Neural progenitor cell (in vitro differentiated cells): ENCODE data around the gene PSMC3.

Experiments
- EZH2 ChIP-seq: fragments of 200-600 bp; sonication (generic); IDR thresholded peaks from 2 replicates; pipeline ENCODE4 v1.6.1; 2017; ENCODE audit warnings: antibody characterized with exemption, mild to moderate bottlenecking, moderate library complexity
- EZH2phosphoT487 ChIP-seq: fragments of 200-600 bp; sonication (generic); IDR thresholded peaks from 2 replicates; pipeline ENCODE4 v1.6.1; 2017; ENCODE audit warnings: antibody characterized with exemption
- TF ChIP-seq, protein P1 (sequence below): fragments of 200-600 bp; sonication (generic); IDR thresholded peaks from 2 replicates; pipeline ENCODE4 v1.5.1; 2017; ENCODE audit warnings: antibody characterized with exemption, mild to moderate bottlenecking

DNA sequence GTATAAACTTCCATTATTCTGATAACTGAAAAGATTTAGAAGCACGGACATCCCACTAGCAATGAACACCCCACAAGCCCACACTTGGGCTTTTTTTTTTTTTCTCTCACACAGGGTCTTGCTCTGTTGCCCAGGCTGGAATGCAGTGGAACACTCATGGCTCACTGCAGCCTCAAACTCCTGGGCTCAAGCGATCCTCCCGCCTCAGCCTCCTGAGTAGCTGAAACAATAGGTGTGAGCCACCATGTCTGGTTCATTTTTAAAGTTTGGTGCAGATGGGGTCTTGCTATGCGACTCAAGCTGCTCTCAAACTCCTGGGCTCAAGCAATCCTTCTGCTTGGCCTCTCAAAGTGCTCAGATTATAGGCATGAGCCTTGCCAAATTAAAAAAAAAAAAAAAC is 19.6 kb upstream of the PSMC3 start:
- TF ChIP-seq, protein P1, sequence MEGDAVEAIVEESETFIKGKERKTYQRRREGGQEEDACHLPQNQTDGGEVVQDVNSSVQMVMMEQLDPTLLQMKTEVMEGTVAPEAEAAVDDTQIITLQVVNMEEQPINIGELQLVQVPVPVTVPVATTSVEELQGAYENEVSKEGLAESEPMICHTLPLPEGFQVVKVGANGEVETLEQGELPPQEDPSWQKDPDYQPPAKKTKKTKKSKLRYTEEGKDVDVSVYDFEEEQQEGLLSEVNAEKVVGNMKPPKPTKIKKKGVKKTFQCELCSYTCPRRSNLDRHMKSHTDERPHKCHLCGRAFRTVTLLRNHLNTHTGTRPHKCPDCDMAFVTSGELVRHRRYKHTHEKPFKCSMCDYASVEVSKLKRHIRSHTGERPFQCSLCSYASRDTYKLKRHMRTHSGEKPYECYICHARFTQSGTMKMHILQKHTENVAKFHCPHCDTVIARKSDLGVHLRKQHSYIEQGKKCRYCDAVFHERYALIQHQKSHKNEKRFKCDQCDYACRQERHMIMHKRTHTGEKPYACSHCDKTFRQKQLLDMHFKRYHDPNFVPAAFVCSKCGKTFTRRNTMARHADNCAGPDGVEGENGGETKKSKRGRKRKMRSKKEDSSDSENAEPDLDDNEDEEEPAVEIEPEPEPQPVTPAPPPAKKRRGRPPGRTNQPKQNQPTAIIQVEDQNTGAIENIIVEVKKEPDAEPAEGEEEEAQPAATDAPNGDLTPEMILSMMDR, result no peak
- TF ChIP-seq EZH2 (no peak), EZH2phosphoT487 (no peak)
